ENCODE results near the gene PDE2A.

GRCh38 chr11:72657411-72658100 is 16.7 kb downstream of the PDE2A start:
- TF ChIP-seq ZFP30 (CRISPR knock-in tag; IDR thresholded peaks at IDR 0.05) (no peak), GLIS3 (CRISPR knock-in tag; IDR thresholded peaks at IDR 0.05) (no peak), ZFP3 (CRISPR knock-in tag; IDR thresholded peaks at IDR 0.05) (no peak), ARNTL (CRISPR knock-in tag; IDR thresholded peaks at IDR 0.05; ENCODE audit: borderline replicate concordance, low read depth) (no peak), ZNF8 (CRISPR knock-in tag; IDR thresholded peaks at IDR 0.05) (no peak), BACH2 (CRISPR knock-in tag; IDR thresholded peaks at IDR 0.05; ENCODE audit: borderline replicate concordance) (no peak), TOX (CRISPR knock-in tag; IDR thresholded peaks at IDR 0.05; ENCODE audit: borderline replicate concordance) (no peak), RARB (CRISPR knock-in tag; IDR thresholded peaks at IDR 0.05) (no peak), ISL1 (CRISPR knock-in tag; IDR thresholded peaks at IDR 0.05) (no peak), TCF4 (CRISPR knock-in tag; IDR thresholded peaks at IDR 0.05; ENCODE audit: borderline replicate concordance) (no peak)
- TF ChIP-seq, protein P1, sequence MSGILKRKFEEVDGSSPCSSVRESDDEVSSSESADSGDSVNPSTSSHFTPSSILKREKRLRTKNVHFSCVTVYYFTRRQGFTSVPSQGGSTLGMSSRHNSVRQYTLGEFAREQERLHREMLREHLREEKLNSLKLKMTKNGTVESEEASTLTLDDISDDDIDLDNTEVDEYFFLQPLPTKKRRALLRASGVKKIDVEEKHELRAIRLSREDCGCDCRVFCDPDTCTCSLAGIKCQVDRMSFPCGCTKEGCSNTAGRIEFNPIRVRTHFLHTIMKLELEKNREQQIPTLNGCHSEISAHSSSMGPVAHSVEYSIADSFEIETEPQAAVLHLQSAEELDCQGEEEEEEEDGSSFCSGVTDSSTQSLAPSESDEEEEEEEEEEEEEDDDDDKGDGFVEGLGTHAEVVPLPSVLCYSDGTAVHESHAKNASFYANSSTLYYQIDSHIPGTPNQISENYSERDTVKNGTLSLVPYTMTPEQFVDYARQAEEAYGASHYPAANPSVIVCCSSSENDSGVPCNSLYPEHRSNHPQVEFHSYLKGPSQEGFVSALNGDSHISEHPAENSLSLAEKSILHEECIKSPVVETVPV (CRISPR knock-in tag; IDR thresholded peaks at IDR 0.05): no peak
- TF ChIP-seq, protein P2, sequence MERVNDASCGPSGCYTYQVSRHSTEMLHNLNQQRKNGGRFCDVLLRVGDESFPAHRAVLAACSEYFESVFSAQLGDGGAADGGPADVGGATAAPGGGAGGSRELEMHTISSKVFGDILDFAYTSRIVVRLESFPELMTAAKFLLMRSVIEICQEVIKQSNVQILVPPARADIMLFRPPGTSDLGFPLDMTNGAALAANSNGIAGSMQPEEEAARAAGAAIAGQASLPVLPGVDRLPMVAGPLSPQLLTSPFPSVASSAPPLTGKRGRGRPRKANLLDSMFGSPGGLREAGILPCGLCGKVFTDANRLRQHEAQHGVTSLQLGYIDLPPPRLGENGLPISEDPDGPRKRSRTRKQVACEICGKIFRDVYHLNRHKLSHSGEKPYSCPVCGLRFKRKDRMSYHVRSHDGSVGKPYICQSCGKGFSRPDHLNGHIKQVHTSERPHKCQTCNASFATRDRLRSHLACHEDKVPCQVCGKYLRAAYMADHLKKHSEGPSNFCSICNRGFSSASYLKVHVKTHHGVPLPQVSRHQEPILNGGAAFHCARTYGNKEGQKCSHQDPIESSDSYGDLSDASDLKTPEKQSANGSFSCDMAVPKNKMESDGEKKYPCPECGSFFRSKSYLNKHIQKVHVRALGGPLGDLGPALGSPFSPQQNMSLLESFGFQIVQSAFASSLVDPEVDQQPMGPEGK (CRISPR knock-in tag; IDR thresholded peaks at IDR 0.05; ENCODE audit: borderline replicate concordance): no peak
- TF ChIP-seq, protein P3, sequence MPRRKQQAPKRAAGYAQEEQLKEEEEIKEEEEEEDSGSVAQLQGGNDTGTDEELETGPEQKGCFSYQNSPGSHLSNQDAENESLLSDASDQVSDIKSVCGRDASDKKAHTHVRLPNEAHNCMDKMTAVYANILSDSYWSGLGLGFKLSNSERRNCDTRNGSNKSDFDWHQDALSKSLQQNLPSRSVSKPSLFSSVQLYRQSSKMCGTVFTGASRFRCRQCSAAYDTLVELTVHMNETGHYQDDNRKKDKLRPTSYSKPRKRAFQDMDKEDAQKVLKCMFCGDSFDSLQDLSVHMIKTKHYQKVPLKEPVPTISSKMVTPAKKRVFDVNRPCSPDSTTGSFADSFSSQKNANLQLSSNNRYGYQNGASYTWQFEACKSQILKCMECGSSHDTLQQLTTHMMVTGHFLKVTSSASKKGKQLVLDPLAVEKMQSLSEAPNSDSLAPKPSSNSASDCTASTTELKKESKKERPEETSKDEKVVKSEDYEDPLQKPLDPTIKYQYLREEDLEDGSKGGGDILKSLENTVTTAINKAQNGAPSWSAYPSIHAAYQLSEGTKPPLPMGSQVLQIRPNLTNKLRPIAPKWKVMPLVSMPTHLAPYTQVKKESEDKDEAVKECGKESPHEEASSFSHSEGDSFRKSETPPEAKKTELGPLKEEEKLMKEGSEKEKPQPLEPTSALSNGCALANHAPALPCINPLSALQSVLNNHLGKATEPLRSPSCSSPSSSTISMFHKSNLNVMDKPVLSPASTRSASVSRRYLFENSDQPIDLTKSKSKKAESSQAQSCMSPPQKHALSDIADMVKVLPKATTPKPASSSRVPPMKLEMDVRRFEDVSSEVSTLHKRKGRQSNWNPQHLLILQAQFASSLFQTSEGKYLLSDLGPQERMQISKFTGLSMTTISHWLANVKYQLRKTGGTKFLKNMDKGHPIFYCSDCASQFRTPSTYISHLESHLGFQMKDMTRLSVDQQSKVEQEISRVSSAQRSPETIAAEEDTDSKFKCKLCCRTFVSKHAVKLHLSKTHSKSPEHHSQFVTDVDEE (CRISPR knock-in tag; IDR thresholded peaks at IDR 0.05): no peak
- TF ChIP-seq, protein P4, sequence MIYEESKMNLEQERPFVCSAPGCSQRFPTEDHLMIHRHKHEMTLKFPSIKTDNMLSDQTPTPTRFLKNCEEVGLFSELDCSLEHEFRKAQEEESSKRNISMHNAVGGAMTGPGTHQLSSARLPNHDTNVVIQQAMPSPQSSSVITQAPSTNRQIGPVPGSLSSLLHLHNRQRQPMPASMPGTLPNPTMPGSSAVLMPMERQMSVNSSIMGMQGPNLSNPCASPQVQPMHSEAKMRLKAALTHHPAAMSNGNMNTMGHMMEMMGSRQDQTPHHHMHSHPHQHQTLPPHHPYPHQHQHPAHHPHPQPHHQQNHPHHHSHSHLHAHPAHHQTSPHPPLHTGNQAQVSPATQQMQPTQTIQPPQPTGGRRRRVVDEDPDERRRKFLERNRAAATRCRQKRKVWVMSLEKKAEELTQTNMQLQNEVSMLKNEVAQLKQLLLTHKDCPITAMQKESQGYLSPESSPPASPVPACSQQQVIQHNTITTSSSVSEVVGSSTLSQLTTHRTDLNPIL (CRISPR knock-in tag; IDR thresholded peaks at IDR 0.05; ENCODE audit: low read depth): no peak

All from SK-N-SH treated with all-trans-retinoic acid at 6 μM for 48 hours (cell line).